D721Med (cell line): ENCODE results near the gene MMAB.

Experiments used
- DNase-seq: peaks from one replicate; pipeline ENCODE4 v3.0.0; 2011; ENCODE audit warnings: low spot score; ENCODE audit not compliant: insufficient read length
- FAIRE-seq: peaks from 2 replicates; lab custom pipeline; 2011; peaks lifted over from hg19 to GRCh38; lab: Jason Lieb, UNC
- CTCF ChIP-seq: IDR thresholded peaks from 2 replicates; pipeline ENCODE4 v1.5.1; 2012; ENCODE audit warnings: mild to moderate bottlenecking, control low read depth; ENCODE audit not compliant: insufficient read depth; ENCODE audit errors: missing control alignments

The MMAB gene

GRCh38 chr12:109550281-109550680, 23.0 kb downstream of the MMAB start:
- FAIRE-seq (no peak), DNase-seq (no peak)
- no peak for TF ChIP-seq CTCF

- no peak for TF ChIP-seq CTCF
- FAIRE-seq (no peak), DNase-seq (no peak)
Observed at GRCh38 chr12:109549613-109550270, 23.6 kb downstream of the MMAB start.

- DNase-seq (no peak), FAIRE-seq (no peak)
- TF ChIP-seq CTCF = no peak
Observed at GRCh38 chr12:109548258-109548657, 25.0 kb downstream of the MMAB start.

- no peak for DNase-seq
- TF ChIP-seq CTCF = no peak
- no peak for FAIRE-seq
Observed at GRCh38 chr12:109547286-109547685, 26.0 kb downstream of the MMAB start.

- TF ChIP-seq CTCF = no peak
- FAIRE-seq (no peak), DNase-seq (no peak)
Observed at GRCh38 chr12:109545826-109546225, 27.5 kb downstream of the MMAB start.

- DNase-seq = no peak
- TF ChIP-seq CTCF = no peak
- no peak for FAIRE-seq
Observed at GRCh38 chr12:109544955-109545531, 28.3 kb downstream of the MMAB start.

GRCh38 chr12:109542876-109543275, 30.4 kb downstream of the MMAB start:
- no peak for TF ChIP-seq CTCF
- DNase-seq (no peak), FAIRE-seq (no peak)
